HG02610 (cell line): ENCODE results near the gene TBCD.

Experiments
- ATAC-seq: cut with Tn5 transposase; IDR thresholded peaks from one replicate; pipeline ENCODE4 v1.9.1; 2021; ENCODE audit warnings: mild to moderate bottlenecking, moderate library complexity; ENCODE audit not compliant: unreplicated experiment

TBCD gene

GRCh38 chr17:82849076-82849945, 97.4 kb downstream of the TBCD start:
- no peak for ATAC-seq

DNA sequence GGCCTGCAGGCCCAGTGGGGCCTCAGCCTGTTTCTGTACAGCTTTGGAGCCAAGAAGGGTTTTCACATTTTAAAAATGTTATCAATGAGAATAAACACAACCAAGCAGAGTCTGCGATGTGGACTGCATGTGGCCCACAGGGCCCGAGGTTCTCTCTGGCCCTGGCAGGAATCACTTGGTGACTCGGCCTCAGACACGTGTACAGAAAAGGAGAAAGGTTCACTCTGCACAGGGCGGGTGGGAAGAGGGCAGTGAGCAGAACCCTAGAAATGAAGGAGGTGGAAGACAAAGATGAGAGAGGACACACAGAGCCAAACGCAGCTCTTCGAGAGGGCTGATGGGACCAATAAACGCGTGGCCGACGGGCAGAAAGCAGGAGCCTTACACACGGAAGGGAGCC, 99.5 kb downstream of the TBCD start:
- no peak for ATAC-seq

DNA sequence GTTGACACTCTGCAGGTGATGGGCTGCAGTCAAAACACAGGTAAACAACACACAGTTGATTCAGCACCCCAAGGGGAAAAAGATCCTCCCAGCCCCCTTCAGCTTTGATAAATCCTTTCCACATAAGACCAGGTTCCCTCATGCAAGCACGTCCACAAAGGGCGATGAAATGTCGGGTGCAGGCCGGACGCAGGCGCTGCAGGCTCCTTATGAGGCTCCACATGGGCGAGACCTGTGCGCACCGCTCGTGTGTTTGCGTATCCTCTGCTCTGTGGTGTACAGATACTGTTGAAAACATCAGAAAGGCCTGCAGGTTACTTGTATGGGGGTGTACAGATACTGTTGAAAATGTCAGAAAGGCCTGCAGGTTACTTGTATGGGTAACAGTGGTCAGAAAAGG, 102.4 kb downstream of the TBCD start:
- ATAC-seq: no peak

GRCh38 chr17:82856361-82856760, 104.5 kb downstream of the TBCD start:
- no peak for ATAC-seq

GRCh38 chr17:82858376-82859126, 106.7 kb downstream of the TBCD start:
- no peak for ATAC-seq

- ATAC-seq: peak; percentile 34
Measured at GRCh38 chr17:82859431-82860403, 107.9 kb downstream of the TBCD start.

- ATAC-seq: no peak
Measured at GRCh38 chr17:82860606-82861392, 108.9 kb downstream of the TBCD start.

- no peak for ATAC-seq
Measured at GRCh38 chr17:82861393-82861775, 109.5 kb downstream of the TBCD start.

DNA sequence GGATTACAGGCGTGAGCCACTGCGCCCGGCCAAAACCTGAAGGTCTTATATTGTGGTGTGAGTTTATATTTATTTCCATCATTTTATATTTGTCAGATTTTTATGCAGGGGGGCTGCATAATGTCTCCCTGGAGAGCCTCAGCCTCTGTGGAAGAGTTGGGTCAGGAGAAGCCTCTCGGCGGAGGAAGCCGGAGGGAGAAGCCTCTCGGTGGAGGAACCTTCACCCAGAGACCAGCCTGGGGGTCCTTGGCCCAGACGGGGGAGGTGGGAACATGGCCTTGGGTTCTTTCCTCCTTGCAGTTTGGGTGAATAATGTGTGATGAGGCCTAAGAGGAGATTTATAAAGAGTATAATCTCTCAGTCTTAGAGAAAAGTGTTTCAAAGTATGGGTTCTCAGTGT, 110.3 kb downstream of the TBCD start:
- ATAC-seq: no peak

GRCh38 chr17:82862737-82863382, 111.0 kb downstream of the TBCD start:
- no peak for ATAC-seq

DNA sequence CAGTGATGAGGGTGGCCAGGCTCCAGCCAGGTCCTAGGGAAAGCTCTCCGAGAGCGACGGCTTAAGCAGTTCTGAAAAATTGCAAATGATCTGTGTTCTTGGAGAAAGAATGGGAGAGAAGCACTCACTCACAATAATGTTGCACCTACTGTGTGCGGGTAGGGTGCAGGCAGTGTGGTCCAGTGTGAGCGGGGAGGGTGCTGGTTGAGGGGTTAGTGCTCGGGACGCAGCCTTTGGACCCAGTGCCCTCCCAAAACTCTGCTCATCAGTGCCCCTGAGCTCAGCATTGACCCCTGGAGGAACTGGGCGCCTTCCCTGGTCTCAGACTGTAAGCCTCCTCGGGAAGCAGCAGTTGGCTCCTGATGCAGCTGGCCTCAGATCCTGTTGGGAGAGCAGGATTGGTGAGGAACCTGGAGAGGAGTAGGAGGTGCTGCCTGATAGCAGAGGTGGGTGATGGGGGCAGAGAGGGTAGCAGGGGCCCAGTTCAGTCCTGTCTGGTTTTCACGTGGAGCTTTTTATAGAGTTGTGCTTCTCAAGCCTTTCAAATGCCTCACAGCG, 111.6 kb downstream of the TBCD start:
- ATAC-seq: no peak

DNA sequence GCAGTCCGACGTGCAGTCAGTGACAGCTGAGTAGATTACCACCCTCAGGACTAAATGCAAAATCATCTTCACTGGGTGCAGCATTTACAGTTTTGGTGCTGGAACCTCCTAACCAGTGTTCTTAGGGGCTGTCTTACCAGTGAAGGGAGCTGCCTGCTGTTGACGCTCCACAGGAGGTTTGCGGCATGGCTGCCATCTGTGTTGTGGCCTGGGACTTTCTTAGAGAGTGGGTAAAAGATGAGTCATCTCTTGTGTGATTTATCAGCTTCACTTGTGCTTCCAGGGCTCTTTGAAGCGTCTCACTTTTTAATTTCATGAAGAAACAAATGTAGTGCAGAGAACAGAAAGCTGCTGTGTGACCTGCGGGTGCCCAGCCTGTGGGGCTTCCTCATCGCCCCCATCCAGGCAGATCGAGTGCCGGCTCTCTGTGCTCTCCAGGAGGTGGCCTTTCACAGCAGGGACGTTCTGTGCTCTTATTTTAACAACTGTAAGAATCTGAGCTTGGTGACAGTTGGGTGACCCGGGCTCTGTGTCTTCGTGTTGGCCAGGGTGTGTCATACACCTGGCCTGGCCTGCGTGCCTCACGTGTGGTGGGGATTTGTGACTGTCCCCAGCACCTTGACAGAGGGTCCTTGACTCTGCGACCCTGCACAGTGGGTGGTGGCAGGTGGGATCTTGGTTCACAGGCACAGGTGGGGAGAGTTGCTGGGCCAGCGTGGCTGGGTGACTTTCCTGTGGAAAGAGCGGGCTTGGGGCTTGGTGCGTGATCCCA, 112.3 kb downstream of the TBCD start:
- peak; percentile 83 for ATAC-seq

DNA sequence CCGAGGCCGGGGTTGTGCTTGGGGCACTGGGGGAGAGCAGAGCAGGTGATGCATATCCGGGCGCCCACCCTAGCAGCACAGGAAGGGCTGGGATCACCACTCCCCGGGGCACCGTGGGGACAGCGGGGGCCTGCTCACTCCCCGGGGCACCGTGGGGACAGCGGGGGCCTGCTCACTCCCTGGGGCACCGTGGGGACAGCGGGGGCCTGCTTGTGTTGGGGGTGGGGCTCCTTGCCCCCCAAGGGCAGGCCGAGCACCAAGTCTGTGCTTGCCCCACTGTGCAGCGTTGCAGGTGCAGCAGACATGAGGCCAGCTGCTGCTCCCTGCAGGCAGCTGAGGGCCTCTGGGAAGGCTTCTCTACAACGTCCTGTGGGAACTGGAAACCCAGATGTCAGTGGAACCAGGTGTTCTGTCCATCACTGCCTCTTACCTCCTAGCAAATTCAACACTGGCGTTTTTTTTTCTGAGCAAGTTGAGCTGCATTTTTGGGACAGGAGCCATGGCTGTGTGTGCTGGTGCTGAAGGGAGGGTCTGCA, 112.9 kb downstream of the TBCD start:
- ATAC-seq: no peak

- ATAC-seq: no peak
Measured at GRCh38 chr17:82865274-82865673, 113.4 kb downstream of the TBCD start.

DNA sequence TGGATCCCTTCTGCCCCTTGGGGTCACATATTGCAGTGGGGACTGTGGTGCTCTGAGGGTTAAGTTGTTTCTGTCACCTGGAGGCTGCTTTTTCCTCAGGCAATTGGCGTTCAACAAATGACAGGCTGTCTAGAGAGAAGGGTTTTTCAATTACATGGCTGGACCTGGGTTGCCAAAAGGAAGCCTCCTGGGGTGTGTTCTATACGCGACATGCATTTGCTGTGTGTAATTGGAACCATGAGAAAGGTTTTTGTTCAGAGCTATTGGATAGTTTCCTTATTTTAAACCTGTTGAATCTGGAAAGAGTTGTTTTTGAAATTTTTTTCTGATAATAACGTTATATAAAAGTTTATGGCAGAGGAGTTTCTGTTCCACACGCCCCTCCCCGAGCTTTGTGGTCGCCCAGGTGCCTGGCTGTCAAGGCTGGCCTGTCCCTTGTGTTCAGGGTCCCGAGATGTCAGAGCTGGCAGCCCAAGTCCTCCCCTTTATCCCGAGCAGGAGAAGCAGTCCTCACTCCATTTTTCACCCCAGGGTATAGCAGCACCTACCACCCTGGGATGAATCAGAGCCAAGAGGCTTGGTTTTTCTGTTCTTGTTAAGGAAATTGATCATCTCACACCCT, 114.0 kb downstream of the TBCD start:
- ATAC-seq: no peak

GRCh38 chr17:82866590-82867191, 114.8 kb downstream of the TBCD start:
- no peak for ATAC-seq

DNA sequence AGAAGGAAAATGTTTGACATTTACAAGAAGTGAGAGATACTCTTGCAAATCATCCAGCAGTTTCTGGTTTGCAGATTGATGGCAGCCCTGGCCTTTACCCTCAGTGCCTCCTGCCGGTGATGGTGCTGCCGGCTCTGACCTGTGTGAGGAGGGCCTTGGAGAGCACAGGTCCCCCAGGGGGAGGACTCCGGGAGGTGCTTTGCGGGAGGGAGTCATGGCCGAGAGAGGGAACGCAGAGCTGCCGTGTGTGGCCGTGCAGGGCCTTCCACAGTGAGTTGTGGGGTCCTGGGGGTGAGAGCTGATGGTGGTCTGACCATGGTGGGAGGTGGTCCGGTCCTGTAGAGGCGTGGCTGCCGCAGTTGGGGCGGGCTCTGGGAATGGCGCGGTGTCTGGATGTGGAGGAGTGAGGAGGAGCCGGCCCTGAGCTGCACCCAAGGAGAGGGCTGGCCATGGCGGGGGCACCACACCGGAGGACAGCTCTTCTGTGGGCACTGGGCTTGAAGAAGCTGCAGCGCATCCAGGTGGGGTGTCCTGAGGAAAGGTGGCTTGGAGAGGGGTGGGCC, 116.0 kb downstream of the TBCD start:
- ATAC-seq: no peak
